HG03066 (cell line): ENCODE results near the gene FSTL5.

Source experiments
- ATAC-seq: cut with Tn5 transposase; IDR thresholded peaks from one replicate; pipeline ENCODE4 v1.9.1; 2021; ENCODE audit warnings: low read depth; ENCODE audit not compliant: unreplicated experiment

FSTL5 gene

GRCh38 chr4:161519611-161520010 is 644.2 kb downstream of the FSTL5 start:
- ATAC-seq = no peak

- no peak for ATAC-seq
Observed at GRCh38 chr4:161517941-161518340, 645.9 kb downstream of the FSTL5 start.

GRCh38 chr4:161505141-161505540 is 658.7 kb downstream of the FSTL5 start:
- no peak for ATAC-seq

- no peak for ATAC-seq
Observed at GRCh38 chr4:161498155-161498554, 665.6 kb downstream of the FSTL5 start.

GRCh38 chr4:161486461-161486860 is 677.3 kb downstream of the FSTL5 start:
- ATAC-seq = no peak

GRCh38 chr4:161466316-161466715 is 697.5 kb downstream of the FSTL5 start:
- ATAC-seq = no peak

- no peak for ATAC-seq
Observed at GRCh38 chr4:161463436-161463835, 700.4 kb downstream of the FSTL5 start.

GRCh38 chr4:161457906-161458305 is 705.9 kb downstream of the FSTL5 start:
- no peak for ATAC-seq

GRCh38 chr4:161457311-161457710 is 706.5 kb downstream of the FSTL5 start:
- ATAC-seq = no peak

GRCh38 chr4:161454860-161455259 is 708.9 kb downstream of the FSTL5 start:
- ATAC-seq = no peak

- no peak for ATAC-seq
Observed at GRCh38 chr4:161448550-161449180, 715.1 kb downstream of the FSTL5 start.

GRCh38 chr4:161444626-161445025 is 719.2 kb downstream of the FSTL5 start:
- ATAC-seq = no peak

GRCh38 chr4:161442921-161443320 is 720.9 kb downstream of the FSTL5 start:
- no peak for ATAC-seq

- no peak for ATAC-seq
Observed at GRCh38 chr4:161438096-161438495, 725.7 kb downstream of the FSTL5 start.

- ATAC-seq = no peak
Observed at GRCh38 chr4:161428180-161428965, 735.4 kb downstream of the FSTL5 start.

GRCh38 chr4:161419822-161420221 is 744.0 kb downstream of the FSTL5 start:
- no peak for ATAC-seq

GRCh38 chr4:161411901-161412300 is 751.9 kb downstream of the FSTL5 start:
- ATAC-seq = no peak

GRCh38 chr4:161404346-161405110 is 759.3 kb downstream of the FSTL5 start:
- no peak for ATAC-seq

- ATAC-seq = no peak
Observed at GRCh38 chr4:161403781-161404180, 760.0 kb downstream of the FSTL5 start.

- no peak for ATAC-seq
Observed at GRCh38 chr4:161393602-161394001, 770.2 kb downstream of the FSTL5 start.

- no peak for ATAC-seq
Observed at GRCh38 chr4:161382655-161383054, 781.1 kb downstream of the FSTL5 start.
